H1 (cell line): ENCODE measurements around the gene RABL6. TPM values are rescaled to one million over a fixed set of nuclear protein-coding genes. Genes with fewer than 3 reads are reported as not detected.
A peak's percentile ranks its signal among the peaks of the same experiment; 100 is the strongest.
"Not testable (repeated sequence)": the region's sequence is repeated elsewhere in the genome, so short reads cannot be mapped to it uniquely, and the experiment has no call there.

Experiments
- CTCF ChIA-PET: fragments of 300-600 bp; sonication (Branson Sonifier 250); formaldehyde crosslinking; loops from one replicate; lab custom pipeline; 2021; ENCODE audit not compliant: partially characterized antibody; lab: Charles Lee
- POLR2A ChIA-PET: fragments of 300-600 bp; sonication (Branson Sonifier 250); formaldehyde crosslinking; loops from one replicate; lab custom pipeline; 2021; ENCODE audit warnings: inconsistent platforms; ENCODE audit not compliant: partially characterized antibody; lab: Charles Lee
- DNase-seq, 2 experiments: peaks; one replicate each; pipeline versions ENCODE4 v3.0.0 to v3.0.0-alpha.2; 2010 to 2022; ENCODE audit warnings: low spot score in 2 of 2, low read depth in 1 of 2, mixed read lengths in 1 of 2
- FAIRE-seq: peaks from 2 replicates; lab custom pipeline; 2011; peaks lifted over from hg19 to GRCh38; lab: Jason Lieb, UNC
- H2AFZ ChIP-seq: 2 replicates; pipeline ENCODE4 v1.8.1; 2012; ENCODE audit warnings: low read length, inconsistent platforms
- H2AK5ac ChIP-seq: 2 replicates; pipeline ENCODE4 v1.6.1; 2013; ENCODE audit warnings: low read depth, low read length
- H2BK120ac ChIP-seq: replicated peaks from 2 replicates; pipeline ENCODE3; 2013; ENCODE audit warnings: low read depth, low read length, inconsistent platforms
- H2BK12ac ChIP-seq: 2 replicates; pipeline ENCODE4 v1.6.1; 2013; ENCODE audit warnings: low read depth, low read length
- H2BK15ac ChIP-seq: 2 replicates; pipeline ENCODE4 v1.6.1; 2013; ENCODE audit warnings: low read length
- H2BK20ac ChIP-seq: 2 replicates; pipeline ENCODE4 v1.6.1; 2013; ENCODE audit warnings: low read length
- H2BK5ac ChIP-seq: 2 replicates; pipeline ENCODE4 v1.6.1; 2013; ENCODE audit warnings: low read depth, low read length
- H3K14ac ChIP-seq: 2 replicates; pipeline ENCODE4 v1.6.1; 2013; ENCODE audit warnings: inconsistent platforms; ENCODE audit not compliant: insufficient read length
- H3K18ac ChIP-seq: 2 replicates; pipeline ENCODE4 v1.6.1; 2013; ENCODE audit warnings: low read length; ENCODE audit errors: extremely low read depth
- H3K23ac ChIP-seq: 2 replicates; pipeline ENCODE4 v1.6.1; 2013; ENCODE audit warnings: inconsistent platforms; ENCODE audit not compliant: insufficient read length
- H3K23me2 ChIP-seq: 2 replicates; pipeline ENCODE4 v1.6.1; 2013; ENCODE audit warnings: low read depth, low read length
- H3K27ac ChIP-seq: 2 replicates; pipeline ENCODE4 v1.6.1; 2011; ENCODE audit warnings: low read depth, low read length, inconsistent platforms
- H3K27me3 ChIP-seq, 4 experiments: replicated peaks in 1 of 4; 1 replicate in 1 of 4; 2 replicates in 3 of 4; pipeline versions ENCODE4 v1.6.1 to v1.8.1; 2011 to 2013; ENCODE audit warnings: low read length in 3 of 4, mild to moderate bottlenecking in 3 of 4, inconsistent platforms in 2 of 4, mixed read lengths in 2 of 4, moderate library complexity in 1 of 4; ENCODE audit not compliant: control insufficient read depth in 3 of 4, insufficient read depth in 3 of 4; ENCODE audit errors: extremely low read depth in 1 of 4
- H3K36me3 ChIP-seq, 4 experiments: 2 replicates each; pipeline versions ENCODE4 v1.6.1 to v1.8.1; 2011 to 2013; ENCODE audit warnings: mild to moderate bottlenecking in 4 of 4, low read length in 3 of 4, moderate library complexity in 2 of 4, control low read depth in 1 of 4, inconsistent platforms in 1 of 4; ENCODE audit not compliant: insufficient read depth in 4 of 4, control insufficient read depth in 2 of 4
- H3K4ac ChIP-seq: replicated peaks from 2 replicates; pipeline ENCODE3; 2013; ENCODE audit warnings: low read length, low read depth, mixed read lengths, inconsistent platforms; ENCODE audit not compliant: insufficient read length
- H3K4me1 ChIP-seq, 4 experiments: replicated peaks in 1 of 4; 1 replicate in 1 of 4; 2 replicates in 3 of 4; pipeline versions ENCODE4 v1.6.1 to v1.8.1; 2011 to 2013; ENCODE audit warnings: low read length in 3 of 4, inconsistent platforms in 2 of 4, mixed read lengths in 1 of 4; ENCODE audit not compliant: insufficient read depth in 4 of 4, control insufficient read depth in 3 of 4
- H3K4me2 ChIP-seq, 2 experiments: 2 replicates each; pipeline versions ENCODE4 v1.6.1 to v1.8.1; 2011 to 2013; ENCODE audit warnings: low read depth in 2 of 2, low read length in 2 of 2, control low read depth in 1 of 2, inconsistent platforms in 1 of 2, mild to moderate bottlenecking in 1 of 2; ENCODE audit not compliant: insufficient read depth in 1 of 2
- H3K4me3 ChIP-seq, 4 experiments: fragments of 200-600, 300-600 bp in 1 of 4; sonication (generic), shearing (Covaris generic), sonication (Bioruptor Twin) in 1 of 4; 2 replicates each; pipeline versions ENCODE4 v1.5.1 to v1.8.1; 2011 to 2016; ENCODE audit warnings: low read length in 4 of 4, low read depth in 3 of 4, control low read depth in 2 of 4, inconsistent platforms in 2 of 4, mild to moderate bottlenecking in 2 of 4, mixed read lengths in 1 of 4, moderate library complexity in 1 of 4; ENCODE audit not compliant: insufficient read depth in 2 of 4; ENCODE audit errors: extremely low read depth in 1 of 4
- H3K56ac ChIP-seq: replicated peaks from 2 replicates; pipeline ENCODE3; 2013; ENCODE audit warnings: low read depth, mild to moderate bottlenecking, mixed read lengths, low read length, inconsistent platforms; ENCODE audit not compliant: insufficient read length
- H3K79me1 ChIP-seq: 2 replicates; pipeline ENCODE4 v1.6.1; 2013; ENCODE audit warnings: low read depth, low read length, control low read depth
- H3K79me2 ChIP-seq, 2 experiments: 2 replicates each; pipeline versions ENCODE4 v1.6.1 to v1.8.1; 2012 to 2013; ENCODE audit warnings: low read length in 2 of 2, mild to moderate bottlenecking in 2 of 2, inconsistent platforms in 1 of 2; ENCODE audit not compliant: insufficient read depth in 2 of 2, control insufficient read depth in 1 of 2
- H3K9ac ChIP-seq, 4 experiments: replicated peaks in 1 of 4; 1 replicate in 1 of 4; 2 replicates in 3 of 4; pipeline versions ENCODE4 v1.6.1 to v1.8.1; 2011 to 2013; ENCODE audit warnings: low read depth in 3 of 4, low read length in 3 of 4, control low read depth in 2 of 4, mild to moderate bottlenecking in 2 of 4, moderate library complexity in 2 of 4, inconsistent platforms in 1 of 4; ENCODE audit errors: extremely low read depth in 1 of 4
- H3K9me3 ChIP-seq, 2 experiments: 2 replicates each; pipeline versions ENCODE4 v1.6.1 to v1.8.1; 2012 to 2013; ENCODE audit warnings: mild to moderate bottlenecking in 2 of 2, moderate library complexity in 2 of 2, control low read depth in 1 of 2, inconsistent platforms in 1 of 2, low read depth in 1 of 2, low read length in 1 of 2, mixed read lengths in 1 of 2; ENCODE audit not compliant: insufficient read depth in 2 of 2
- H4K20me1 ChIP-seq, 2 experiments: replicated peaks in 1 of 2; 2 replicates each; pipeline versions ENCODE3 to v1.8.1; 2011 to 2013; ENCODE audit warnings: inconsistent platforms in 2 of 2, low read length in 2 of 2, mild to moderate bottlenecking in 1 of 2; ENCODE audit not compliant: insufficient read depth in 2 of 2, control insufficient read depth in 1 of 2
- H4K5ac ChIP-seq: 2 replicates; pipeline ENCODE4 v1.6.1; 2013; ENCODE audit warnings: low read length, low read depth, mixed read lengths, inconsistent platforms; ENCODE audit not compliant: insufficient read length
- H4K8ac ChIP-seq: 2 replicates; pipeline ENCODE4 v1.8.0; 2013; ENCODE audit warnings: mild to moderate bottlenecking, moderate library complexity, low read length, inconsistent platforms; ENCODE audit not compliant: insufficient read depth; ENCODE audit errors: extremely low read depth
- H4K91ac ChIP-seq: replicated peaks from 2 replicates; pipeline ENCODE3; 2013; ENCODE audit warnings: low read length, mixed read lengths, inconsistent platforms; ENCODE audit not compliant: insufficient read length
- POLR2AphosphoS5 ChIP-seq: IDR thresholded peaks from 2 replicates; pipeline ENCODE4 v1.6.1; 2011; ENCODE audit warnings: low read depth, low read length
- WGBS, 2 experiments: shearing (Covaris generic) in 1 of 2; methylation state at CpG; one replicate each; pipeline versions ENCODE4 v1.1.6 to v1.1.7; 2013 to 2015; ENCODE audit warnings: low lambda C conversion rate in 2 of 2, mixed read lengths in 2 of 2, inconsistent platforms in 1 of 2, low coverage in 1 of 2, missing lambda C conversion rate in 1 of 2; ENCODE audit not compliant: insufficient replicate concordance in 2 of 2, insufficient coverage in 1 of 2, insufficient read length in 1 of 2; ENCODE audit errors: extremely low coverage in 1 of 2, missing lambda C conversion rate in 1 of 2; 5-methylcytosine and 5-hydroxymethylcytosine counted together
- polyA plus RNA-seq, 7 experiments: library from polyadenylated mRNA; depleted of rRNA in 3 of 7; stranded (reverse) in 5 of 7; unstranded in 2 of 7; fragments of >200 nt in 5 of 7; fragments of 200-250 nt in 2 of 7; gene quantifications; 1 replicate in 5 of 7; 2 replicates in 1 of 7; 4 replicates in 1 of 7; pipeline versions ENCODE4 v1.2.1 to v1.2.3, GENCODE V29; 2011 to 2013; ENCODE audit warnings: missing spikeins in 2 of 7, mixed read lengths in 2 of 7
- total RNA-seq: library from RNA; stranded (reverse); fragmentation: NEBNext Ultra II Directional; extraction: Animal tissue kit (Norgen Biotek cat#: 25700); gene quantifications from 2 replicates; pipeline ENCODE4 v1.2.1, GENCODE V29; 2021

RABL6 gene
- total and polyA plus RNA-seq, 2 of the 8 experiments (the other 6 are each of a cell fraction or from before 2014, with no cell fraction given): 70.1 to 130 TPM

DNA sequence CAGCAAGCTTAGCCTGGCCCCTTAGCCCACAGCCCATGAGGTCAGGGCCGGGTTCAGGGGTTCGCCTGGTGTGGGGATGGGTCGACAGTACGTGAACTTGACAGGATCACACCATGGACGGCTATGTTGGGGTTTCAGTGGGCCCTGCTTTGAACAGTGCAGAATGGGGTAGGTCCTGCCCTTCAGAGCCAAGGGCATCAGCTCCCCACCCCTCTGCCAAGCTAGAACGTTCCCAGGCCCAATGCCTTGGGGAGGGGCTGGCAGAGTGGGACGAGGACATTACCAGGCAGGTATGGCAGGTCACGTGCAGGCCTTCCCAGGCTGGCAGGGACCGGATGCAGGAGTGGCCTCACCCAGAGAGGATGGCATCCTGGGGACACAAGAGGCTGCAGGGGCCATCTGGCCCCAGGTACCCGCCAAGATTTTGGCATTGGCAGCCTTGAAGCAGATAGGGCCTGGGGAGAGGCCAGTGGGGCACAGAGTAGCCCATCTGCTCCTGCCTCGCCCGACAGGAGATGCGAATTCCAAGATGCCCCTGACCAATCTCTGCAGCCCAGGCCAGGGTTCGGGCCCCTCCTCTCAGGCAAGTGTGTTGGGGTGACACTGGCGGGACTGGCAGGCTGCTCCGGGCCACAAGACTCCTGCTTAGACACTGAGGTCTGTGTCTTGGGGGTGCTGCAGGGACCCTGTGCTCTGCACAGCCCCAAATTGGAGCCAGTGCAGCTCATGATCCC is 34.1 kb downstream of the RABL6 start:
- not testable (repeated sequence) for H3K23ac ChIP-seq, H2AK5ac ChIP-seq, H4K20me1 ChIP-seq, H2BK20ac ChIP-seq, H4K91ac ChIP-seq, H3K9ac ChIP-seq, H2BK15ac ChIP-seq, H3K27ac ChIP-seq, H3K9me3 ChIP-seq, H3K79me2 ChIP-seq, H3K14ac ChIP-seq, H3K4ac ChIP-seq, H3K79me1 ChIP-seq, H3K4me3 ChIP-seq, H3K23me2 ChIP-seq, H2AFZ ChIP-seq, H4K5ac ChIP-seq, H2BK120ac ChIP-seq, H3K56ac ChIP-seq, FAIRE-seq
- peak in 1 of 2 experiments; percentile 72 for DNase-seq
- POLR2A ChIA-PET: interaction anchor here (1.1 to 20.5 kb wide), 7 partner anchors 10 to 41 kb away, joined by 3 to 248 read pairs (median 8); partner anchors contain the start of genes MAMDC4 and RABL6
- H3K4me2 ChIP-seq: peak overlapping the region in 1 of 2 experiments; percentile 27; a peak in 2 of 4 replicates
- WGBS, 2 experiments: 65% methylated on average over 16 of the region's 16 CpGs; no CpG with 5 or more reads in 1 of the 2 experiments
- H3K18ac ChIP-seq: peak overlapping the region; percentile 48; the same call in 1 of the 2 replicates
- H2BK12ac ChIP-seq: peak overlapping the region; percentile 27; the same call in 1 of the 2 replicates
- peak overlapping the region; percentile 14; the same call in 1 of the 2 replicates for H4K8ac ChIP-seq
- peaks cover 2 to 12% (median 7%) of the 10 kb centered on the region in 4 experiments; a peak in 6 of 7 replicates for H3K27me3 ChIP-seq
- 0 out of 2 replicates have a peak, but pooled peaks have one; percentile 5 for TF ChIP-seq POLR2AphosphoS5
- CTCF ChIA-PET: interaction anchor here (0.6 to 8.9 kb wide), 31 partner anchors 8 to 1284 kb away, joined by 3 to 131 read pairs (median 4); partner anchors contain the start of genes ABCA2 and LCN8
- H3K4me1 ChIP-seq: peaks cover 5 to 30% (median 19%) of the 10 kb centered on the region in 4 experiments
- peak overlapping the region; percentile 30; the same call in 1 of the 2 replicates for H2BK5ac ChIP-seq
- peaks cover 0 to 21% (median 4%) of the 10 kb centered on the region in 4 experiments; a peak in 2 of 8 replicates for H3K36me3 ChIP-seq
